ENCODE measurements around the gene TRIP6. TPM values are rescaled to one million over a fixed set of nuclear protein-coding genes. Genes with fewer than 3 reads are reported as not detected.

The TRIP6 gene, protein sequence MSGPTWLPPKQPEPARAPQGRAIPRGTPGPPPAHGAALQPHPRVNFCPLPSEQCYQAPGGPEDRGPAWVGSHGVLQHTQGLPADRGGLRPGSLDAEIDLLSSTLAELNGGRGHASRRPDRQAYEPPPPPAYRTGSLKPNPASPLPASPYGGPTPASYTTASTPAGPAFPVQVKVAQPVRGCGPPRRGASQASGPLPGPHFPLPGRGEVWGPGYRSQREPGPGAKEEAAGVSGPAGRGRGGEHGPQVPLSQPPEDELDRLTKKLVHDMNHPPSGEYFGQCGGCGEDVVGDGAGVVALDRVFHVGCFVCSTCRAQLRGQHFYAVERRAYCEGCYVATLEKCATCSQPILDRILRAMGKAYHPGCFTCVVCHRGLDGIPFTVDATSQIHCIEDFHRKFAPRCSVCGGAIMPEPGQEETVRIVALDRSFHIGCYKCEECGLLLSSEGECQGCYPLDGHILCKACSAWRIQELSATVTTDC
- polyA plus RNA-seq, result 10 to 100 TPM; 37.1 to 57.1 (median 51.7) TPM

DNA sequence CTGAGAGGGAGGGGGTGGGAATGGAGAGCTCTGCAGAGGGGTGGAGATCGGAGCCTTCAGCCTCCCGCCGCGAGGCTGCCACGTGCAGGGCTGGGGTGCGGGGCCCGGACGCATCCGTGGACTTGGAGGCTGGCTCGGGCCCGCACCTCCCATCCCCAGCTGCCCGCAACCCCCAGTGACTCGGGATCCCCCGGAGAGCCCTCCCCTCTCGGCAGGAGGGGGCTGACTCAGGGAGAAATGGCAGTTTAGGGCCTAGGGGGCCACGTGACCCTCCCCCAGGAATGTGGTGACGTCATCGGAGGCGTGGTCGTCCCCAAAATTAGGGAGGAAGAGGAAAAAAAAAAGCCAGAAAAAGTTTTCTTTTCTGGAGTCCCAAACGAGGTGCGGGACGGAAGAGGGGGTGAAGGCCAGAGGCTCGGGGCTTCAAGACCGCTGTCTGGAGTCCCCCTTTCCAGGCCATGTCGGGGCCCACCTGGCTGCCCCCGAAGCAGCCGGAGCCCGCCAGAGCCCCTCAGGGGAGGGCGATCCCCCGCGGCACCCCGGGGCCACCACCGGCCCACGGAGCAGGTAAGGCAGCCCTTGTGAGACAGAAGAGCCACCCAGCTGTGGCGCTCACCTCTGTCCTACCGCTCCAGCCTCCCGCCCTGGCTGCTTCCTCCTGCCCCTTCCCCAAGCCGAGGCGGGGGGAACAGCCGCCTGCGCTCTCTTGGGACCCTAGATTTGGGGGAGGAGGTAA, at the start of gene TRIP6:
Gene TRIP6 (plus strand): TSS at position 348 of the 736 bp plus-strand sequence. CDS start 111 bp downstream, at position 459.
- peak within 1 kb of the TSS; percentile 42 for H3K27ac ChIP-seq (ENCODE audit: low read depth, low read length)

DNA sequence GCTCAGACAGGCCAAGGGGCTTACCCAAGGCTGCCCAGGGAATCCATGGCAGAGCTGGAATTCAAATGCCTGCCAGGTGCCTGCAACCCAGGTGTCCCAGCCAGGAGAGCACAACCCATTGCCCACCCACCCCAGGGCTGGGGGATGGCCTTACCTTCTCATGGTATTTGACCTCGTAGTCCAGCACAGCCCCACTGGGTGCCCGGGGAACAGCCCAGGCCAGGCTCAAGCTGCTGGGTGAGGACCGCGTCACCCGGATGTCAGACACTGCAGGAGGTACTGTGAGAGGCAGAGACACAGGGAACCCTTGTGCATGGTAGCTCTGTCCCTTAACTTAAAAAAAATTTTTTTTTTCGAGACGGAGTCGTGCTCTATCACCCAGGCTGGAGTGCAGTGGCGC, 48.8 kb upstream of the TRIP6 start:
- H3K27ac ChIP-seq (ENCODE audit: low read depth, low read length), result no peak overlapping the region
- WGBS, 3 donors, result 90 to 98% (median 94%) methylated on average over 9 of the region's 9 CpGs

More for the DNA sequence above, at the start of gene TRIP6:
- WGBS, 3 donors, result 1 to 3% (median 3%) methylated on average over 40 to 42 of the region's 42 CpGs

DNA sequence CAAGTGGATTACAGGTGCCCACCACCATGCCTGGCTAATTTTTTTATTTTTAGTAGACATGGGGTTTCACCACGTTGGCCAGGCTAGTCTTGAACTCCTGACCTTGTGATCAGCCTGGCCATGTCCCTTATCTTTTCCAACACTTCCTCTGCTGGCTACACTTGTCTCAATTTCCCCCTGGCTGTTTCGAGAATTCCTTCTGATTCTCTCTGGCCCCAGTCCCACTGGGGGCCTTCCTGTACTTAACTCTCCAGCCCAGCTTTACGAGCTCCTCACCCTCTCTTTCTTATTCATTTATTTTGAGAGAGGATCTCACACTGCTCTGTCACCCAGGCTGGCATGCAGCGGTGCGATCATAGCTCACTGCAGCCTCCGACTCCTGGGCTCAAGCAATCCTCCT, 48.4 kb upstream of the TRIP6 start:
- 82 to 91% (median 83%) methylated on average over 6 of the region's 6 CpGs for WGBS, 3 donors
- H3K27ac ChIP-seq (ENCODE audit: low read depth, low read length), result no peak overlapping the region

DNA sequence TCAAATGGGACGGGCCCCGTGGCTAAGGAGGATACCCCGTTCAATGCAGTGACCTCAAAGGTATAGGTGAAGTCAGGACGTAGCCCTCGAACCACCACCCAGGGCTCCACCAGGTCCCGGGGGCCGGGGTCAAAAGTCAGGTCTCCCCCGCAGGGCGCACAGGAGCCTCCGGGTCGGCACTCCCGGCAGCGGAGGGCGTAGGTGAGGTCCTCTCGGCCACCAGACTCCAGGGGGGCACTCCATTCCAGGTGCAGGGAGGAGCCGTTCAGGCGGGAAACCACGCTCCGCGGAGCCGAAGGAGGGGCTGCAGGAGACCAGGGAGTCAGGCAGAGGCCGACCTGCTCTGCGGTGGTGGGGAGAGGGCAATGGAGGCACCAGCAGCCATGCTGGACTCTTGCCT, 47.6 kb upstream of the TRIP6 start:
- no peak overlapping the region for H3K27ac ChIP-seq (ENCODE audit: low read depth, low read length)
- WGBS, 3 donors, result 90 to 94% (median 93%) methylated on average over 23 of the region's 23 CpGs

DNA sequence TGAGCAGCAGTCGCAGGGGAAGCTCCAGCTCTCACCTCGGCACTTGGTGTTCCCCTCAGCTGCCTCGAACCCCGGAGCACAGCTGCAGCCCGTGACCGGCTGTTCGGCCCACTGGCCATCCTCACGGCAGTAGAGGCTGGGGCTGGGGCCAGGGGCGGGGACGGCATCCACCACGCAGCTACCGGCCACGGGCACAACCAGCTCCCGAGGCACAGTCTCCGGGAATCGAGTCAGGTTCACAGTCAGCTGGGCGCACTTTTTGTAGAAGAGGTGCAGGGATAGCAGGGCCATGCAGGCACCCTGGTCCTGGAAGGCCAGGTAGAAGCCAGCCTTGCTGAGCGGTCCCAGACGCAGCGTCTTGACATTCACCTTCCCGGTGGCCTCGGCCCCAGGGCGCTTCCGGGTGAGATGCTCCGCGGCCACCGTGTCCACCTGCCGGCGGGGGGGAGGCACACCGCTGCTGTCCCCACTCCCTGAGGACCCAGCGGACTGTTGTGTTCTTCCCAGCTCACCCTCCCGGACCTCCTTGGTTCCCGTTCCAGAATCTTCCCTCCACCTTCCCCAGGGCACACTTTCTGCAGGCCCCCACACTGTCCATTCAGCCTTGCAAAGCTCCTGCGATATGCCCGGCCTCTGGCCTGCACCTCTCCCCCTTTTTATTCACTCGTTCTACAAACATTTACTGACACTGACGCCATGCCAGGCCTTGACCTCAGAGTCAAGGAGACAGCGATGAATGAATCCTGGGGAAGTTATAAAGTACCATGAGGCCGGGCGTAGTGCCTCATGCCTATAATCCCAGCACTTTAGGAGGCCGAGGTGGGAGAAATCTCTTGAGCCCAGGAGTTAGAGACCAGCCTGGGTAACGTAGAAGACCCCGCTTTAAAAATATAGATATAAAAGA, 44.7 kb upstream of the TRIP6 start:
- 91 to 94% (median 91%) methylated on average over 34 to 43 of the region's 43 CpGs for WGBS, 3 donors
- no peak overlapping the region for H3K27ac ChIP-seq (ENCODE audit: low read depth, low read length)

DNA sequence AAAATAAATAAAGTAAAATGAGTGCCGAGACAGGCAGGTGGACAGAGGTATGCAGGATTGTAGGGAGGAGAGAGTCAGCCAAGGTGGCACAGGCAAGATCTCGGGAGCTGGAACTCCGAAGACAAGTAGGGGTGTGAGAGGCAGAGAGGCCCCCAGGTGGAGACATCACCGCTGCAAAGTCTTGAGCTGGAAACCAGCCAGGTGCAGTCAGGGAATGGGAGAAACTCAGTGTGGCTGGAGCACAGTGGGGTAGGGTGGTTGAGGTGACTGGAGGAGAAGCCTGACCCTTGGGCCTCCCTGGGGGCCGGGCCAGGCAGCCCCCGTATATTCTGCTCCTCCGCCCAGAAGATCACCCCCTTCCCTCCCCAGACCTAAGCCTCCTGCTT, 44.1 kb upstream of the TRIP6 start:
- WGBS, 3 donors, result 79 to 89% (median 85%) methylated on average over 5 to 7 of the region's 7 CpGs
- H3K27ac ChIP-seq (ENCODE audit: low read depth, low read length), result no peak overlapping the region

DNA sequence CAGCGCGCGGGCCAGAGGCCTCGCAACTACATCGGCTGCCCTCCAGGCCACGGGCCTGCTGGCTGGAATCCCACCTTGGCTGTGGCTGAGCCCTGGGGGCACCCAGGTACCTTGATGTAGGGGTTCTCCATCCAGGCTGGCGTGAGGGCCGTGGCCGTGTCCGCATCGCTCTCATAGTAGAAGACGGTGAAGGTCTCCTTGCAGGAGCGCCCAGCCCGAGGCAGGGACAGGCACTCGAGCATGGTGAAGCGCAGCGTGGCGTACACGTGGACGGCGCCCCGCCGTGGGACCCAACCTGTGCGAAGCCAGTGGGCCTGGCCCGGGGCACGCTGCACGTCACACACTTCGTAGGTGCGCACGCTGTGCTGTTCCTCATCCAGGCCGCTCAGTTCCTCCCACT, 43.7 kb upstream of the TRIP6 start:
- H3K27ac ChIP-seq (ENCODE audit: low read depth, low read length), result no peak overlapping the region
- 88 to 93% (median 92%) methylated on average over 25 to 31 of the region's 31 CpGs for WGBS, 3 donors

DNA sequence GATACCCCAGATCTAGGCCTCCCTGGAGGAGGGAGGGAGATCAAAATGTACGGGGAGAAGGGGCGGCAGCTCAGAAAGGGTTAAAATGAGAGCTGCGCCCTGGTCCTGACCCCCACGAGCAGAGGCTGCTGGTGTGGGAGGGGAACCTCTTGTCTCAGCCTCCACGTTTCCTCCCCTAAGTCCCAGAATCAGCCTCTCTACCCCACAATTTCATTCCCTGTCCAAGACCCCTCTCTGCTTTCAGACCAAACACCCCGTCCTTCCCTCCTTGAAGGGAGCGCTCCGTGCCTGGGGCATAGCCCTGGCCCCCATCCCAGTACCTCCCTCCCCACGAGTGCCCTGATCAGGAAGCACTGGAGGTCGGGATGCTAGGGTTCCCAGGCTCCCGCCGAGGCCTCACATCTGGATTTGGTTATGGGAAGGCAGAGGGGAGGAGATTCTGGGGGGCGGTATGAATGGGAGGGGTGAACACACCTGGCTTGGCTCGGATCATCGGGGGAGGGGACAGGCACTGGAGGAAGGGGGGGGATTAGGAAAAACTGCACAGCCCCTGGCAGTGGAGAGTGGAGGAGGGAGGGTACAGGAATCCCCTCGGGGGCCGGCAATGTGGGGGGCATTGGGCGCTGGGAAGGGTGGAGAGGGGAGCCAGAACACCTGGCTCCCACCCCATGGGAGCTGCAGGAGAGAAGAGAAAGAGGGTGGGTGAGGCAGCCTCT, 42.5 kb upstream of the TRIP6 start:
- no peak overlapping the region for H3K27ac ChIP-seq (ENCODE audit: low read depth, low read length)

DNA sequence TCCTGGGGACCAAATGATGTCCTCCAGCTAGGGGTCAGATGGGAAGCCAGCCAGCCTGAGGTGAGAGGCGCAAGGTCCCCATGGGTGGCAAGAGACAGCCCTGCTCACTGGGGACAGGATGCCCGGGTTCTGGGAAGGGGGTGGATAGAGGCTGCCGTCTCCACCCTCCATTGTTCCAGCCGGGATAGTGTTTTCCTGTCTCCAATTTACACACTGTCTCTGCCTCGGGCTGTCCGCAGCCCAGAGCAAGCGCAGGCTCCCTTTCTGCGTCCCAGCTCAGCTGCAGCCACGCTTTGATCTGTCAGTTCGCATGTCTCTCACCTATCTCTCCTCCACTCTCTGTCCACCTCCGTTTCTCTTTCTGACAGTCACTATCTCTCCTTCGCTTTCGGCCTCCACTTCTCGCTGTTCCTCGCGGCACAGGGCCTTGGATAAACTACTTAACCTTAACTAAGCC, 41.9 kb upstream of the TRIP6 start:
- 21 to 51% (median 39%) methylated on average over 15 to 16 of the region's 16 CpGs for WGBS, 3 donors
- no peak overlapping the region for H3K27ac ChIP-seq (ENCODE audit: low read depth, low read length)

More for the DNA sequence above, 42.5 kb upstream of the TRIP6 start:
- WGBS, 3 donors, result 31 to 56% (median 42%) methylated on average over 18 of the region's 18 CpGs

DNA sequence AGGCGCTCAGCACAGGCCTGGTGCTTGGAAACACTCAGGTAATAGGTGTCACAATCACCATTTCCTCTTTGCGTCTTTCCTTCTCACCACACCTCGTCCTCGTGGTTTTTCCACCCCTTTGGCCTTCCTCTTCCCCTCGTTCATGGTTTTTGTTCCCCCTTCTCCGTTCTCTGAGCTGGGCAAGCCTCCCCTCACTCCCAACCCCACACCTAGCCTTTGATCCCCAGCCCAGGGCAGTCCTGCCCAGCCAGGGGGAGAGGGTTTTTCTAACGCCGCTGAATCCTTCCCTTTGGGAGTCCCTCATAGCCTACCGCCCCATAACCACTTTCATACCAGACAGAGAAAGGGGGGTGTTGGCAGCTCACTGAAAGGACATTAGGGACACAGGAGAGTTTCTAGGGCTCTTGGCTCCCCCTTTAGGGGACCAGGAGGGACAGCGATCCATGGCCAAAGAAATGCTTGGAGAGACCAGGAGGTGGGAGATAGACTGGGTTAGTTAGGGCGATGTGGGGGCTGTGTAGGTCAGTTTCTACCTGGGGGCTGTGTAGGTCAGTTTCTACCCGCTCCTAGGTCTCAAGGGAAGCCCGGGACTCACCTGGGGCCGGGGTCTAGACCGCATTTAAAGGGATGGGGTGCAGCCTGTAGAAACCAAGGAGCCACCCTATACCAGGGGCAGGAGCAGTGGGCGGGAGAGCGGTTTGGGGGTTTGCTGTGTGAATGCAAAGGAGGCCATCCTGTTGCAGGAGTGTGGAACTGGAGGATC, 41.3 kb upstream of the TRIP6 start:
- 14 to 18% (median 17%) methylated on average over 17 of the region's 17 CpGs for WGBS, 3 donors
- no peak overlapping the region for H3K27ac ChIP-seq (ENCODE audit: low read depth, low read length)

DNA sequence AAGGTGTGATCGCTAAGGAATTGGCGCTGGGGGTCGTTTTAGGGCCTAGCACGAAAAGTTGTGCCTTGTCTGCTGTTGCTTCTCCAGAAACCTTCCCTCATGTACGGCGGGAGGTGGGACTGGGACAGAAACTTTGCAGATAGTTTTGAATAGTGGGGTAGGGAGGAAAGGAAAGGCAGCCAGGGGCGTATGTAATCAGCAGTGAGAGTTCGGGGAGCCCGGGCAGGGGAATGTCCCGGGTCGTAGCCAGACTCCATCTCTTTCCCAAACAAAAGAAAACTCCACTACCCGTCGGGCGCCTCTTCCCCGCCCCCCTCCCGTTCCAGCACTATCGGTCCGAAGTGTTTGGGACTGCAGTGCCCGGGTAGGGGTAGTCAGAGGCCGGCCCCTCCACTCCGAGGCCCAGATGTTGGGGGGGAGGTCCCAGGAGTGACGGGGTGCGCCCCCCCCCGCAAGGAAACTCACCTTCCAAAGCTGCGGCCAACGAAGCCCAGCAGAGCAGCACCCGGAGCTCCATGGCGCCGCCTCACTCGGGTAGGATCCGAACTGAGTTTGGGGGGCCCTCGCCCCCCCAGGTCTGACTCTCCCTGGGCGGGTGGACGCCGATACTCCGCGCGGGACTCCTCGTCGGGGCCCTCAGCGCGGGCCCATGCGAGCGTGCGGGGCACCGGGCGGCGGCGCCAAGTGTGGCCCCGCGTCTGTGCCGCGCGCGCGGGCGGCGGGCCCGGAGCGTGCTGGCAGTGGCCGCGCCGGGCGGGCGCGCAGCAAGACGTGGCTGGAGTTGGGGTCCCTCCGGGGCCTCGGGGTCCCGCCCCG, 40.5 kb upstream of the TRIP6 start:
- H3K27ac ChIP-seq (ENCODE audit: low read depth, low read length), result no peak overlapping the region
- 1 to 2% (median 1%) methylated on average over 62 to 71 of the region's 71 CpGs for WGBS, 3 donors

DNA sequence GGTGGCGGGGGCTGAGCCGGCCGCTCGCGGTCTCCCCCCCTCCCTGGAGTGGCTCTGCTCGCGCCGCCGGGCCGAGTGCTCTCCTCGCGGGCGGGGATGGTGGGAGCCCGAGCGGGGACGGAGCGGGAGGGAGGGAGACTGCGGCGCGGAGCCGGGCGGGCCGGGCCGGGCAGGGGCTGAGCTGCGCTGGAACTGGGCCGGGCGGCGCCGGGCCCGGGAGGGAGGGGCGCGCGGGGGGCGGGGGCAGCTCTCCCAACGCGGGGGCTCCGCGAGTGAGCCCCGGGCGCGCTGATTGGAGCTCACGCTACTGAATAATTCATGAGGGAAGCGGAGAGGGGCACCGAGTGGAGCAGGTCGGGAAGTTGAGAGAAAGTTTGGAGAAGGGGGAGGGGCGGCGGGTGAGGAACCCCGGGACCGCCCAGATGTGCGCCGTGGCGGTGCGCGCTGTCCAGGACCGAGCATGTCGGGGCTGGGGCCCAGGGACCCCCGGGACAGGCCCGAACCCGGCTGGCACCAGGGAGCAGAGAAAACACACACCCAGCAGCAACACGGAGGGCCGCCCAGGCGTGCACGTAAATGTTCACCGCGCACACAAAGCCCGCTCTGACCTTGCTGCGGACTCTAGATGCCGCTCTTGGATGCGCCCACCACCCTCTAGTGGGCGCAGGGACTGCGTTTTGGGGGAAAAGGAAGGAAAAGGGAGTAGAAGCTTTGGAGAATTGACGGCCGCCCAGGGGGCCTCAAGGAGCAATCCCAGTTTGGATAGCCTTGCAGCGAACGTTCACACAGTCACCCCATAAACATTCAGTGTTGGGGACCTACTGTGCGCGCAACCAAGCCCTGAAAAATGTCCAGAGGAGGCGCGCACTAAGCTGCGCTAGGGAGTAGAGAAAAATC, 39.6 kb upstream of the TRIP6 start, which contains the start of gene EPHB4:
Gene EPHB4 (minus strand): TSS at position 194 of the 897 bp plus-strand sequence. CDS start 493 bp downstream, outside the sequence.
- 1% methylated on average over 49 to 72 of the region's 80 CpGs for WGBS, 3 donors
- H3K27ac ChIP-seq (ENCODE audit: low read depth, low read length), result no peak within 1 kb of the TSS

DNA sequence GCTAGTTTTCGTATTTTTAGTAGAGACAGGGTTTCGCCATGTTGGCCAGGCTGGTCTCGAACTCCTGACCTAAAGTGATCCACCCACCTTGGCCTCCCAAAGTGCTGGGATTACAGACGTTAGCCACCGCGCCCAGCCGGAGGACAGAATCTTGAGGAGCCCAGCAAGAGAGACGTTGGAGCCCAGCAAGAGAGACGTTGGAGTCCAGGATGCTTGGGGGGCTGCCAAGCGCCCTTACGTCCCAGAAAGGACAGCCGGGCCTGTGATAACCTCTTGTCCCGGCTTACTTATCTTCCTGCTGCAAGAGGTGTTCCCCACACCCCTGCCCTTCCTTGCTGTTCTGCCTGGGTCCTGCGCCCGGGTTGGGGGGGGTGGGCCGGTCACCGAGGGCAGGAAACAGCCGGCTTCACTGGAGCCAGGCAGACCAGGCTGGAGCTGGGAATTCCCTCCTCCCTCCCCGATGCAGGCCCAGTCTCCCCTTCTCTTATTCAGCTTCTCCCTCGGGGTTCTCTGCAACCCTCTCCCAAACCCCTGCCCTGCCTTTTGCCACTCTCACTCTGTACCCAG, 38.0 kb upstream of the TRIP6 start:
- WGBS, 3 donors, result 28 to 37% (median 33%) methylated on average over 20 of the region's 20 CpGs
- H3K27ac ChIP-seq (ENCODE audit: low read depth, low read length), result no peak overlapping the region

DNA sequence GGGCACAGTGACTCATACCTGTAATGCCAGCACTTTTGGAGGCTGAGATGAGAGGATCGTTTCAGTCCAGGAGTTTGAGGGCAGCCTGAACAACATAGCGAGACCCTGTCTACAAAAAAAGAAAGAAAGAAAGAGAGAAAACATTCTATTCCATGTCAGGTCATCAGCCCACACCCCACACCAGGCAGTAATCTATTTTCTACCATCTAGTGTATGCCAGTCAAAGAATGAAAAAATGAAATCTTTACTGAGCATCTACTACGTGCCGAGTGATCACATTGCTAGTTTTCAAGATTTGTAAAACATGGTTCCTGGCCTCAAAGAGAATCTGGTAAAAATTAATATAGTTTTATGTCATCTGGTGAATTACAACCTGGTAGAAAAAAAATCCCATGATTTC, 36.8 kb upstream of the TRIP6 start:
- 85 to 88% (median 88%) methylated on average over 4 of the region's 4 CpGs for WGBS, 3 donors
- no peak overlapping the region for H3K27ac ChIP-seq (ENCODE audit: low read depth, low read length)

DNA sequence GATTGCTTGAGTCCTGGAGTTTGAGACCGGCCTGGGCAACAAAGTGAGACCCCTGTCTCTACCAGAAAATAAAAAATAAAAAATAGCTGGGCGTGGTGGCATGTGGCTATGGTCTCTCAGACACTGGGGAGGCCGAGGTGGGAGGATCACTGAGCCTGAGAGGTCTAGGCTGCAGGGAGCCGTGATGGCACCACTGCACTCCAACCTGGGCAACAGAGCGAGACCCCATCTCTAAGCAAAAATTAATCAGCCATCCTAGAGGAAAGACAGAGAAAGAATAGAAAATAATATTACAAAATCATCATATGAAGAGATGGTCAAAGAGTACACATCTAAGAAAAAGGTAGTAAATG, 34.9 kb upstream of the TRIP6 start:
- 71 to 96% (median 95%) methylated on average over 5 of the region's 5 CpGs for WGBS, 3 donors
- H3K27ac ChIP-seq (ENCODE audit: low read depth, low read length), result no peak overlapping the region

Measured in adipose tissue (tissue), 3 donors.